CD4-positive, alpha-beta T cell treated with Interleukin-15 for 1 hour (primary cell): ENCODE results near the gene CXXC1.
"Not testable (repeated sequence)": the region's sequence is repeated elsewhere in the genome, so short reads cannot be mapped to it uniquely, and the experiment has no call there.

Source experiments
- DNase-seq: peaks from one replicate; pipeline ENCODE4 v3.0.0-alpha.2; 2020

CXXC1 gene

DNA sequence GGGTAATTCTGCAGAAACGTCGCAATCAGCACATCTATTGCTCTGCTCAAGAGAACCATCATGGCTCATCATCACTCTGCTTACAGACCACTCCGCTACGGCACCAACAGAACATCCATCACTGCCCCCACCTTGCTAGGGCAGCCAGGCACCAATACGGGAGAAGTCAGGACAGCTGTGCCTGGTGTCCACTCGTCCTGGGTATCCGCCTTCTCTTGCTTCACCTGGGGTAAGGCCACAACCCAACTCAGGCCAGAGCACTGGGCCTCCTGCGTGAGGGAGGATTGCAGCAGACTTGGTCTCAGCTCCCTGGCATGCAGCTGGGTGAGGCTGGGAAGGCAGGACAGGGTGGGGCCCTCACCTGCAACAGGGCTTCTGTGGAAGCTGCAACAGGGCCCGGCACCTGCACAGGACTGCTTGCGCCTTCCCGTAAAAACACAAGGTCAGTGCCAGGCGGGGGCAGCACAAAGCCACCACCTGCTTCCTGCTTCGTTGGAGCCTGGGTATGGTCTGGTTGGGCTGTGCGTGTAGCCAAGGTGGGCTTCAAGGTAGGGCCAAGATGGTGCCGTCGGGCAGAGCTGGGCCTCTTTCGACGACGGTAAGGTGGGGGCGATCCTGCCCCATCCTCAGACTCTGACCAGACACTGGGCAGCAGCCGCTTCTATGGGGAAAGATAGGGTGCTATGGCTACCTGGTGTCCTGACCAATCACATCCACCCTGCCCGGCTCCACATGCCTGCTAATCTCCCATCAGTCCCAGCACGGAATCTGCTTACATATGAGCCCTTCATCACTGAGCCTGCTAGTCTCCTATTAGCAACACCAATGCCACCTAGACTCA is 14.1 kb downstream of the CXXC1 start:
- no peak for DNase-seq

DNA sequence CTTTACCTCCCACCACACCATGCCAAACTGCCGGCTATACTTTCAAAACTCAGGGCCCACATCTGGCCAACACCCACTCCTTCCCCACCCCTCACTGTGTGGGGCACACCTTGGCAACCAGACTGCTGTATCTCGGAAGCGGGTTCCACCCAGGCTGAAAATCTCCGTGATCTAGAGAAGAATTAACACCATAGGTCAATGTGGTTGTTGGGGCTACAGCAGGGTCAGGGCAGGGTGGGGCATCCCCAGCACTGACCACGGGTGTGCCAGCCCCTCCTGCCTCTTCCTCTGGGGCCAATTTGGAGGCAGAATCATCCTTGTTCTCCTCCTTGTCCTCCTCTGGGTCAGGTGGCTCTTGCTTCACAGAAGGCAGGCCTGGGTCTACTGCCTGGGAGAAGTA is 14.9 kb downstream of the CXXC1 start:
- no peak for DNase-seq

DNA sequence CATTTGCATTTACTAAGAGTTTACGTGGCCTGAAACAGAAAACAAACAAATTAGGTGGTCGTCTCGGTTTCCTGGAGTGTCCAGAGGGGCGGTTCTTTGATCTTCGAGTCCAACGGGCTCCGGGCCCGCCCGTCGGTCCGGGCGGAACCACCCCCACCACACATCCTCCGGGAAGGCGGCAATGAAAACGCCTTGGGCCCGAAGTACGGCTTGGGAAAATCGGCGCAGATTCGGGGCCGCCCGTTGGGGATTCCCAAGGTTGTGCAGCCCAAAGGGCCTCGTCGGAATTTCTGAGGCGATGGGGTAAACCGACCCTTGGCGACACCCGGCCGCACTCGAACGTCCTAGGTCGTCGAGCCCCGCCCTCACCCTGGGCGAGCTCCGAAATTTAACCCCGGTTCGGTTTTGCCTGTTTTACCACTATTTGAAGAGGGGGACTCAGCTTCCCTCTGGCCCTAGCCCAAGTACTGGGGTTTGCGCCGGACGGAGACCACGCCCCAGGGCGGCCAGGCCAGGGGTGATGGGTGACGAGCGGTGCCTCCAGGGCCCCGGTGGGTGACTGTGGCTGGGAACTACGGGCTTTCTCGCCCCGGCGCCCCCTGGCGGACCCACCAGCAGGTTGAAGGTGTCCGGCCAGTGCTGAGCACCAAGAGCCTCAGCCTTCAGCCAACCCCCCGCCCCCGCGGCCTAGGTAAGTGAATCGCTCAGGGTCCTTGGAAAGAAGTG is 19.3 kb downstream of the CXXC1 start:
- DNase-seq = peak; percentile 83

DNA sequence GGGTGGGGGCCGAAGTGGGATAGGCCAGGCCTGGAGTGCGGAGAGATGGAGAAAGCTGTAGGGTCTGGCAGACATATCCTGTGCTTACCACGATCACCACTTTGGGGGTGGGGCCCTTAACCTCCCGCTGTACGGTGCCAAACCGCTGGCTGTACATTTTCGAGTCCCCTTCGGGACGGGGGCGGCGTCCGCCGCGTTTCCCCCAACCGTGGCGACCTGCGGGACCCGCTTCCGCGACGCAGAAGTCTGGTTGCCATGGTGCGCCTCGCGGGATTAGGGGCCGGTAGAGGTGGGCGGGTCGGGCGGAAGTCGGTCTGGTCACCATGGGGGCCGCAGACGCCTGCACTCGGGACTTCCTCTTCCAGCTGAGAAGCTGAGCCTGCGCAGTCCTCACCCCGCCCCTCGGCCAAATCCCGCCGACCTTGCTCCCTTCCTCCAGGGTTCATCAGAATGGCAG is 21.2 kb downstream of the CXXC1 start, which contains the start of gene CFAP53:
CFAP53 (minus strand) TSS at position 248 of the 457 bp plus-strand sequence; CDS start at position 157, 91 bp downstream.
- DNase-seq = peak; percentile 90

DNA sequence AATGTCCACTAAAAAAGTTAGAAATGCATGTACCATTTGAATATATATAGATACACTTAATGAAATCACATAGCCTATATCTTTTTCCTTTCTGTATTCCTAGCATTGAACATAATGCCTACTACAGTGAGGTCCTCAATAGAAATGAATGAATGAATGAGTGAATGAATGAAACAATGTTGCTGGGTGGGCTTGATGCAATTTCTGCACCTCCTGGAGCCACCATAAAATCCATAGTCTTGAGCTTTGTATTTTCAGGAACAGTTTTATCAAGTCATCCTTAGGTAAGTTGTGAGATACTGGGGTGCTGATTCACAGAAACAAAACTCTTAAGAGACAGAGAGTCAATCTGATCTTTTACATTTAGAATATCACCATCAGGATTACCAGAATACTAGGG is 24.5 kb downstream of the CXXC1 start:
- DNase-seq = no peak

DNA sequence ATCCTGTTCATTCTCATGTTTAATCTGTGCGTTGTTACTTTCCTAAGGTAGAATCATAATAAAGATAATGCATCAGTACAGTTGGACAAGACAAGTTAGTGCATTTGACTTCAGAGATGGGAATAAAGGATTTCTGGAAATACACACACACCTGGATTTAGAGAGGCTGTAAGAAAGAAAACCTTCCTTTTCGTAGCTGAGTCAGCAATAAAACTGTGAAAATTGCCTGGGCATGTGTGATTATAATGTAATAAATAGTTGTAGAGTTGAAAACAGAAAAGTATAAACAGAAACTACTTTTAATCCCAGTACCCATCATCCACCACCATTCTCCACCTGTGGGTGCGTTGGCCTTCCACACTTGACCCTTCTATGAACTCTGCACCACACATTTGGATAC is 36.6 kb downstream of the CXXC1 start:
- no peak for DNase-seq

DNA sequence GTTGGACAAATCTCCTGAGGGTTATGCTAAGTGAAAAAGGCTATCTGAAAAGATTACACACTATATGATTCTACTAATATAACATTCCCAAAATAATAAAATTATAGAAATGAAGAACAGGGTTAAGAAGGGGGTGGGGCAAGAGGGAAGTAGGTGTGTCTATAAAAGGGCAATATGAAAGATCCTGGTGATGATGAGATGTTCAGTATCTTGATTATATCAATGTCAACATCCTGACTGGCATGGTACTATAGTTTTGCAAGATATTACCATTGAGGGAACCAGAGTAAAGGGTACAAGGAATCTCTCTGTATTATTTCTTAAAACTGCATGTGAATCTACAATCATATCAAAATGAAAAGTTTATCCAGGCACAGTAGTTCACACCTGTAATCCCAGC is 37.9 kb downstream of the CXXC1 start:
- no peak for DNase-seq

DNA sequence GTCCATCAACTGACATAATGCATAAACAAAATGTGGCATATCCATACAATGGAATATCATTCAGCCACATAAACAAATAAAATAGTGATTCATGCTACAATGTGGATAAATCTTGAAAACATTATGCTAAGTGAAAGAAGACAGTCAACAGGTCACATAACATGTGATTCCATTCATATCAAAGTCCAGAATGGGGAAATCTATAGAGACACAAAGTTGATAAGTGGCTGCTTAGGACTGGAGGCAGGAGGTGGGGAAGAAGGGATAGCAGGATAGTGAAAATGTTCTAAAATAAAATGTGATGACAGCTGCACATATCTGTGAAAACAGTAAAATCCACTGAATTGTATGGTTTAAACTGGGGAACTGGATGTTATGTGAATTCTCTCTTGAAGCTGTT is 39.9 kb downstream of the CXXC1 start:
- DNase-seq = no peak

DNA sequence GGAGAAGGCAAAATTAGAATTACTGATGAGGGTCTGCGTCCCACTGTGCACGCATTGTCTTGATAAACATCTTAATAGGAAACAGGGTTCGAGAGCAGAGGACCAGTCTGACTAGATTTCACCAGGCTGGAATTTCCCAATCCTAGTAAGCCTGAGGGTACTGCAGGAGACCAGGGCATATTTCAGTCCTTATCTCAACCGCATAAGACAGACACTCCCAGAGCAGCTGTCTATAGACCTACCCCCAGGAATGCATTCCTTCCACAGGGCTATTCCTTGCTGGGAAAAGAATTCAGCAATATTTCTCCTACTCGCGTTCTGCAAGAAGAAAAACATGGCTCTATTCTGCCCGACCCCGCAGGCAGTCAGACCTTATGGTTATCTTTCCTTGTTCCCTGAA is 45.7 kb downstream of the CXXC1 start:
- not testable (repeated sequence) for DNase-seq

DNA sequence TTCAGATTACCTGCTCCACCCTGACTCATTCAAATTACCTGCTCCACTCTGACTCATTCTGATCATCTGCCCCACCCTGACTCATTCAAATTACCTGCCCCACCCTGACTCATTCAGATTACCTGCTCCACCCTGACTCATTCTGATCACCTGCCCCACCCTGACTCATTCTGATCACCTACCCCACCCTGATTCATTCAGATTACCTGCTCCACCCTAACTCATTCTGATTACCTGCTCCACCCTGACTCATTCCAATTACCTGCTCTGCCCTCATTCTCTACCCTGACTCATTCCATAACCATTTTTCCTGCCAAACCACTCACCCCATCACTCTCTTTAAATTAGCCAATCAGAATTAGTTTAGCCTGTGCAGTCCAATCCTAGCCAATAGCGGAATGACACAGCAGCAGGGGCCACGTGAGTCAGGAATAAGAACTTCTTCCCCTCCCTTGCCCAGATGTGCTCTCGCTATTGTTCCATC is 47.4 kb downstream of the CXXC1 start:
- DNase-seq = no peak

DNA sequence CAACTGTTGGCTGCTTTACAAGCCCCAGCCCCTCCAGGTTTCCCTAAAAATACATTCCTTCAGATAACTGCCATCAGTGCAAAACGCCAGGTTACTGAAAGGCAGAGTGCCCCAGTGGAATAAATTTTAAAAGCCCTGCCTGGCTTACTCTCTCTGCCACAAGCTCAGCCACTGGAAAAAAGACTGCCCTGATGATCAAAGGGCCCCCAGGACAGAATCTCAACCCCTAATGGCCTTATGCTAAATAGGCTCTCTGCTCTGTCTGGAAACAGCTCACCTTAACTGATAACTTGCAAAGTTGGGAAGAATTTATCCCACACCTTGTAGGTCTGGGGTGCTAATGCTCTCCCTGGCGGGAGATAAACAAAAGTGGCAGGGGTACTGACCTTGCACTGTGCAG is 55.1 kb downstream of the CXXC1 start:
- no peak for DNase-seq
